Activated B cell treated with CpG ODN at 0.5 μM for 24 hours (primary cell): ENCODE data around the gene RABAC1. TPM values are rescaled to one million over a fixed set of nuclear protein-coding genes. Genes with fewer than 3 reads are reported as not detected.

Experiments
- ATAC-seq: fragments of 200-7000 bp; cut with Tn5 transposase; one replicate; pipeline ENCODE4 v1.10.0; 2021; ENCODE audit warnings: low read depth, mild to moderate bottlenecking, moderate library complexity
- CTCF ChIA-PET: fragments of 350-600 bp; sonication (Branson Sonifier 250); formaldehyde crosslinking; loops from one replicate; lab custom pipeline; 2021; ENCODE audit warnings: antibody characterized with exemption; lab: Charles Lee
- POLR2A ChIA-PET: fragments of 350-600 bp; sonication (Branson Sonifier 250); formaldehyde crosslinking; loops from one replicate; lab custom pipeline; 2021; ENCODE audit warnings: antibody characterized with exemption; lab: Charles Lee
- DNase-seq: peaks from one replicate; pipeline ENCODE4 v3.0.0; 2022
- H3K27ac Mint-ChIP-seq: one replicate; pipeline ENCODE4 v1.8.0; 2020; ENCODE audit warnings: mixed read lengths
- H3K27me3 Mint-ChIP-seq: one replicate; pipeline ENCODE4 v1.8.0; 2021; ENCODE audit warnings: mixed read lengths
- H3K36me3 Mint-ChIP-seq: one replicate; pipeline ENCODE4 v1.8.0; 2021; ENCODE audit warnings: low read depth, mixed read lengths
- H3K4me1 Mint-ChIP-seq: one replicate; pipeline ENCODE4 v1.8.0; 2021; ENCODE audit warnings: mixed read lengths
- H3K4me3 Mint-ChIP-seq: one replicate; pipeline ENCODE4 v1.8.0; 2020; ENCODE audit warnings: mild to moderate bottlenecking, mixed read lengths
- H3K9me3 Mint-ChIP-seq: one replicate; pipeline ENCODE4 v1.8.0; 2020; ENCODE audit warnings: mixed read lengths
- CTCF ChIP-seq: fragments of 200-600 bp; IDR thresholded peaks from one replicate; pipeline ENCODE4 v1.8.0; 2022; ENCODE audit warnings: antibody characterized with exemption, mild to moderate bottlenecking
- intact Hi-C: fragments of 100-400 bp; cut with micrococcal nuclease; formaldehyde crosslinking; loops from one replicate; pipeline ENCODE4 v1.15.1; 2024
- total RNA-seq: library from RNA; stranded (reverse); gene quantifications from 2 replicates; pipeline ENCODE4 v1.2.3, GENCODE V29; 2022

RABAC1 gene
- total RNA-seq, 1 donor from 2014 or later = 102 TPM

- ATAC-seq (peak; percentile 28), DNase-seq (no peak)
- H3K36me3 Mint-ChIP-seq = no peaks in the 10 kb centered on the region
- H3K27me3 Mint-ChIP-seq = peaks cover 14% of the 10 kb centered on the region
- ChIA-PET CTCF (interaction anchor here (0.6 kb wide), 1 partner anchor 59 kb away, joined by 3 read pairs; no protein-coding TSS in a partner anchor), POLR2A (interaction anchor here (0.6 to 2.3 kb wide), 3 partner anchors 10 to 1830 kb away, joined by 3 to 7 read pairs (median 3); no protein-coding TSS in a partner anchor)
- H3K27ac Mint-ChIP-seq = peak overlapping the region; percentile 11
- peaks cover 20% of the 10 kb centered on the region for H3K4me1 Mint-ChIP-seq
- H3K4me3 Mint-ChIP-seq = peak overlapping the region; percentile 25
- H3K9me3 Mint-ChIP-seq = no peaks in the 10 kb centered on the region
- intact Hi-C loops = loop anchor here (1.0 kb wide), 1 partner anchor 10 kb away; no protein-coding TSS in a partner anchor
- no peak for TF ChIP-seq CTCF
Observed at GRCh38 chr19:41921577-41922576, 37.2 kb downstream of the RABAC1 start.

GRCh38 chr19:41920882-41921576 lies 38.1 kb downstream of the RABAC1 start:
- peak overlapping the region; percentile 25 for H3K4me3 Mint-ChIP-seq
- H3K4me1 Mint-ChIP-seq = peaks cover 20% of the 10 kb centered on the region
- peak overlapping the region; percentile 11 for H3K27ac Mint-ChIP-seq
- CTCF ChIA-PET = no interaction called here
- peak; percentile 18 for ATAC-seq
- TF ChIP-seq CTCF = no peak
- intact Hi-C loops = loop anchor here (1.0 kb wide), 1 partner anchor 9 kb away; no protein-coding TSS in a partner anchor
- POLR2A ChIA-PET = interaction anchor here (2.3 kb wide), 1 partner anchor 9 kb away, joined by 7 read pairs; no protein-coding TSS in a partner anchor
- H3K27me3 Mint-ChIP-seq = peaks cover 14% of the 10 kb centered on the region
- no peaks in the 10 kb centered on the region for H3K9me3 Mint-ChIP-seq
- H3K36me3 Mint-ChIP-seq = no peaks in the 10 kb centered on the region
- no peak for DNase-seq

DNA sequence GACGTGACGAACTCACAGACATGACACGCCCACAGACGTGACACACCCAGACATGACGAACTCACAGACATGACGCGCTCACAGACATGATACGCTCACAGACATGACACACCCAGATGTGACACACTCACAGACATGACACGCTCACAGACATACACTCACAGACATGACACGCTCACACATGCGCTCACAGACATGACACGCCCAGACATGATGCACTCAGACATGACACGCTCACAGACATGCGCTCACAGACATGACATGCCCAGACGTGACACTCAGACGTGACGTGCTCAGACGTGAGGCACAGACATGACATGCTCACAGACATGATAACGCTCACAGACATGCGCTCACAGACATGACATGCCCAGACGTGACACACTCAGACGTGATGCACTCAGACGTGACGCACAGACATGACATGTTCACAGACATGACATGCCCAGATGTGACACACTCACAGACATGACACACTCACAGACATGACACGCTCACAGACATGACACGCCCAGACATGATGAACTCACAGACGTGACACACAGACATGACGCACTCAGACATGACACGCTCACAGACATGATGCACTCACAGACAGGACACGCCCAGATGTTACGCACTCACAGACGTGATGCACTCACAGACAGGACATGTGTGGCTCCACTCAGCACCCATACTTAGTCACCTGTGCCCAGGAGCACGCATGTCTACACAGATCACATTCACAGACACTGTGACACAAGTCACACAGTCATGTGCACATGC lies 39.0 kb downstream of the RABAC1 start:
- Mint-ChIP-seq H3K4me3 (no peak overlapping the region), H3K4me1 (peaks cover 20% of the 10 kb centered on the region), H3K9me3 (no peaks in the 10 kb centered on the region), H3K27me3 (peaks cover 14% of the 10 kb centered on the region), H3K27ac (no peak overlapping the region), H3K36me3 (no peaks in the 10 kb centered on the region)
- TF ChIP-seq CTCF = no peak
- DNase-seq = no peak
- intact Hi-C loops = no loop called here
- ChIA-PET POLR2A (interaction anchor here (2.3 kb wide), 1 partner anchor 8 kb away, joined by 7 read pairs; no protein-coding TSS in a partner anchor), CTCF (no interaction called here)
- no peak for ATAC-seq

DNA sequence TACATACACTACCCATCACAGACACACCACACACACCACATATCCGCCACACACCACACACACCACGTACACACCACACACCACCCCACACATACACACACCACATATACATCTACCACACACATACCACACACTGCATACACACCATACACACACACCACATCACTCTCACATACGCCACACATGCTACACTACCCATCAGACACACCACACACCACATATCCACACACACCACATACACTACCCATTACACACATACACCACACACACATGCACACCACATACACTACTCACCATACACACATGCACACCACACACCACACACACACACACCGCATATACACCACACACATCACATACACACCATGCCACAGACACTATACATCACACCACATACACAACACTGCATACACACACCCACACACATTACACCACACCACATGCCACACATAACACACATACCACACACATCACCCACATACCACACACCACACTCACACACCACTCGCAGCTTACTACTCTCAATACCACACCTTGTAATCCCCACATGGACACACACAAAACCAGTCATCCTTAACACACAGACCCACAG lies 40.4 kb downstream of the RABAC1 start:
- H3K9me3 Mint-ChIP-seq = no peaks in the 10 kb centered on the region
- intact Hi-C loops = no loop called here
- ChIA-PET CTCF (no interaction called here), POLR2A (no interaction called here)
- TF ChIP-seq CTCF = no peak
- peaks cover 18% of the 10 kb centered on the region for H3K27me3 Mint-ChIP-seq
- no peak overlapping the region for H3K4me3 Mint-ChIP-seq
- no peak overlapping the region for H3K27ac Mint-ChIP-seq
- ATAC-seq (no peak), DNase-seq (no peak)
- H3K4me1 Mint-ChIP-seq = peaks cover 26% of the 10 kb centered on the region
- no peaks in the 10 kb centered on the region for H3K36me3 Mint-ChIP-seq
